Osteocyte (in vitro differentiated cells): ENCODE measurements around the gene TLX2. TPM values are rescaled to one million over a fixed set of nuclear protein-coding genes. Genes with fewer than 3 reads are reported as not detected.
A peak's percentile ranks its signal among the peaks of the same experiment; 100 is the strongest.

Source experiments
- DNase-seq: peaks from one replicate; pipeline ENCODE4 v3.0.0; 2021; ENCODE audit warnings: mixed read lengths; ENCODE audit not compliant: unreplicated experiment; ENCODE audit errors: extremely low spot score
- H3K27ac Mint-ChIP-seq: one replicate; pipeline ENCODE4 v1.8.0; 2021; ENCODE audit warnings: mild to moderate bottlenecking, mixed read lengths; ENCODE audit not compliant: unreplicated experiment
- H3K27me3 Mint-ChIP-seq: one replicate; pipeline ENCODE4 v1.8.0; 2021; ENCODE audit warnings: mixed read lengths; ENCODE audit not compliant: unreplicated experiment
- H3K36me3 Mint-ChIP-seq: one replicate; pipeline ENCODE4 v1.8.0; 2021; ENCODE audit warnings: mixed read lengths; ENCODE audit not compliant: unreplicated experiment
- H3K4me1 Mint-ChIP-seq: one replicate; pipeline ENCODE4 v1.8.0; 2021; ENCODE audit warnings: mixed read lengths; ENCODE audit not compliant: unreplicated experiment
- H3K4me3 Mint-ChIP-seq: one replicate; pipeline ENCODE4 v1.8.0; 2021; ENCODE audit warnings: mild to moderate bottlenecking, moderate library complexity, mixed read lengths; ENCODE audit not compliant: unreplicated experiment
- H3K9me3 Mint-ChIP-seq: one replicate; pipeline ENCODE4 v1.8.0; 2021; ENCODE audit warnings: mixed read lengths; ENCODE audit not compliant: unreplicated experiment
- total RNA-seq: library from RNA; stranded (reverse); gene quantifications from 2 replicates; pipeline ENCODE4 v1.2.1, GENCODE V29; 2021
- TF ChIP-seq, protein P1 (sequence below): fragments of 200-600 bp; sonication (generic); IDR thresholded peaks from 2 replicates; pipeline ENCODE4 v1.5.0; 2021; ENCODE audit warnings: antibody characterized with exemption, mild to moderate bottlenecking, moderate library complexity

Gene TLX2
- total RNA-seq, 1 donor from 2014 or later = not detected

DNA sequence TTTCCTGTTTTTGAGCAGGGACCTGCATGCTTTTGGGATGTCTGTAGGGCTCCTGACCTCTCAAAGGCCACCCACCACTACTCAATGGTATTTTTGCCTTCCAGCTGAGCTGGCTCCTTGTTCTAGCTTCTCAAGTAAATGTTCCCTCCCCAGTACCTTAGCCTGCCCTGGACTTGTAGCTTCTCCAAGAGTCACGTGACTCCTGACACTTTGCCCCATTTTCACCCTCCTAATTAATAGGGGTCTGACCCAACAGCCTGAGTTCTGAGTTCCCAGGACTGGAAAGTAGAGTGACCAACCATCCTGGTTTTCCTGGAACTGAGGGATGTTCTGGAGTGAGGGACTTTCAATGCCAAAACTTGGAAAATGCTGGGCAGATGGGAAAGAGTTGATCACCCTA lies 18.8 kb upstream of the TLX2 start:
- DNase-seq = no peak
- Mint-ChIP-seq H3K9me3 (no peaks in the 10 kb centered on the region), H3K4me1 (peaks cover 24% of the 10 kb centered on the region), H3K4me3 (no peak overlapping the region), H3K27me3 (peaks cover 29% of the 10 kb centered on the region), H3K36me3 (peaks cover 35% of the 10 kb centered on the region), H3K27ac (no peak overlapping the region)
- TF ChIP-seq, protein P1, sequence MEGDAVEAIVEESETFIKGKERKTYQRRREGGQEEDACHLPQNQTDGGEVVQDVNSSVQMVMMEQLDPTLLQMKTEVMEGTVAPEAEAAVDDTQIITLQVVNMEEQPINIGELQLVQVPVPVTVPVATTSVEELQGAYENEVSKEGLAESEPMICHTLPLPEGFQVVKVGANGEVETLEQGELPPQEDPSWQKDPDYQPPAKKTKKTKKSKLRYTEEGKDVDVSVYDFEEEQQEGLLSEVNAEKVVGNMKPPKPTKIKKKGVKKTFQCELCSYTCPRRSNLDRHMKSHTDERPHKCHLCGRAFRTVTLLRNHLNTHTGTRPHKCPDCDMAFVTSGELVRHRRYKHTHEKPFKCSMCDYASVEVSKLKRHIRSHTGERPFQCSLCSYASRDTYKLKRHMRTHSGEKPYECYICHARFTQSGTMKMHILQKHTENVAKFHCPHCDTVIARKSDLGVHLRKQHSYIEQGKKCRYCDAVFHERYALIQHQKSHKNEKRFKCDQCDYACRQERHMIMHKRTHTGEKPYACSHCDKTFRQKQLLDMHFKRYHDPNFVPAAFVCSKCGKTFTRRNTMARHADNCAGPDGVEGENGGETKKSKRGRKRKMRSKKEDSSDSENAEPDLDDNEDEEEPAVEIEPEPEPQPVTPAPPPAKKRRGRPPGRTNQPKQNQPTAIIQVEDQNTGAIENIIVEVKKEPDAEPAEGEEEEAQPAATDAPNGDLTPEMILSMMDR = no peak

DNA sequence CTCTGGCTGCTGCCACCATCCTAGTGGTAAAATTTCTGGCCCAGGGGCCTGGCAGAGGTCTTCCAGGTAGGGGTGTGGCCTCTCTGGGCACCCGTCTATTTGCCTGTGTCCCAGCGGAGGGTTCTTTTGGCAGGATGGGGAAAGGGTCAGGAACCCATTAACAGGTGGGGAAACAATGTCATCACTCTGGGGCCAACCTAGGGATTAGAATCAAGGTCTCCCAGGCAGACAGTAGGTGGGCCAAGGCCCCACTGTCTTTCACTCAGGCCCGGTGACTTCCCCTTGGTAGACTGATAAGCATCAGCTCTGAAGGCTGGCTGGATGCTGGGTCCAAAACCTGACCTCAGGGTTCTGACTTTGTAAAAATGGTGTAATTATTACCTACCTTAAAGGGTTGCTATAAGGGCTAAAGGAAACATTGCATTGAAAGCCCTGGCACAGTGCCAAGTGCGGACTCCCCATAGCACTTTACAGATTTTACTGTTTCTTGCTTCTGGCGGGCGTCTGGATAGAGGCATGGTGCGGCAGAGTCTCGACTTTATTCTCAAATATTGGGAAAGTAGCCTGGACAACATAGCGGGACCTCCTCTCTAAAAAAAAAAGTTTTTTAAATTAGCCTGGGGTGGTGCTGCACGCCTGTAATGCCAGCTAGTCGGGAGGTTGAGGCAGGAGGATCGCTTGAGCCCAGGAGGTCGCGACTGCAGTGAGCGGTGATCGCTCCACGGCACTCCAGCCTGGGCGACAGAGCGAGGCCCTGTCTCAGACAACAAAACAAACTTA lies 17.1 kb upstream of the TLX2 start:
- no peak for DNase-seq
- Mint-ChIP-seq H3K36me3 (peaks cover 23% of the 10 kb centered on the region), H3K27me3 (peaks cover 39% of the 10 kb centered on the region), H3K9me3 (no peaks in the 10 kb centered on the region), H3K27ac (no peak overlapping the region), H3K4me1 (peaks cover 30% of the 10 kb centered on the region), H3K4me3 (peak overlapping the region; percentile 76)
- TF ChIP-seq, protein P1 = no peak

DNA sequence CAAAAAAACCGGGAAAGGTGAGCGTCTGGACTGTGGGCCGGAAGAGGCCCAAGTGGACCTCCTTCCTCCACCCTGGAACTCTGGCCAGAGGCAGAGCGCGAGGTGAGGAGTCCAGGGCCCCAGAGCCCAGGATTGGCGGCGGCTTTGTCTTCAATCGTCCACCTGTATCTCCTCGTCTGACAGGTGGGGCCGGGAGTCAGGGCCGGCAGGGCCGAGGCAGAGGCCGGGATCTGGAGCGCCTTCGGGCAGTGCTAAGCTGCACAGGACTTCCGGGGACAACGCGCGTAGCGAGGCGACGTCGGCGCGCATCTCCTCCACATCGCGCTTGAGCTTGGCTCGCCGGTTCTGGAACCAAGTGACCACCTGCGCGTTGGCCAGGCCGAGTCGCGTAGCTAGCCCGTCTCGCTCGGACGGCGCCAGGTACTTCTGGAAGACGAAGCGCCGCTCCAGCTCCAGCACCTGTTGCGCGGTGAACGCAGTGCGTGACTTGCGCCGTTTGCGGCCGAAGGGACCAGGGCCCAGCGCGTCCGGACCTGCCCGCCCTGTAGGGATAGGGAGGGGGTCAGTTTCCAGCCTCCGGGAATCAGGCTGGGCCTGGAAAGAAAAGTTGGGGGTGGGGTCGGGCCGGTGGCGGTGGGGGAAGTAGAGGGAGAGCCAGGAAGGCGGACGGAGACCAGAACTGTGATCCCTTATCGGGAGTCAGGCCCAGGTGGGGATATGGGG lies 16.3 kb upstream of the TLX2 start:
- peak overlapping the region; percentile 76 for H3K4me3 Mint-ChIP-seq
- H3K9me3 Mint-ChIP-seq = no peaks in the 10 kb centered on the region
- H3K27me3 Mint-ChIP-seq = peaks cover 39% of the 10 kb centered on the region
- peaks cover 36% of the 10 kb centered on the region for H3K4me1 Mint-ChIP-seq
- no peak for DNase-seq
- TF ChIP-seq, protein P1 = no peak
- H3K27ac Mint-ChIP-seq = no peak overlapping the region
- H3K36me3 Mint-ChIP-seq = peaks cover 18% of the 10 kb centered on the region

DNA sequence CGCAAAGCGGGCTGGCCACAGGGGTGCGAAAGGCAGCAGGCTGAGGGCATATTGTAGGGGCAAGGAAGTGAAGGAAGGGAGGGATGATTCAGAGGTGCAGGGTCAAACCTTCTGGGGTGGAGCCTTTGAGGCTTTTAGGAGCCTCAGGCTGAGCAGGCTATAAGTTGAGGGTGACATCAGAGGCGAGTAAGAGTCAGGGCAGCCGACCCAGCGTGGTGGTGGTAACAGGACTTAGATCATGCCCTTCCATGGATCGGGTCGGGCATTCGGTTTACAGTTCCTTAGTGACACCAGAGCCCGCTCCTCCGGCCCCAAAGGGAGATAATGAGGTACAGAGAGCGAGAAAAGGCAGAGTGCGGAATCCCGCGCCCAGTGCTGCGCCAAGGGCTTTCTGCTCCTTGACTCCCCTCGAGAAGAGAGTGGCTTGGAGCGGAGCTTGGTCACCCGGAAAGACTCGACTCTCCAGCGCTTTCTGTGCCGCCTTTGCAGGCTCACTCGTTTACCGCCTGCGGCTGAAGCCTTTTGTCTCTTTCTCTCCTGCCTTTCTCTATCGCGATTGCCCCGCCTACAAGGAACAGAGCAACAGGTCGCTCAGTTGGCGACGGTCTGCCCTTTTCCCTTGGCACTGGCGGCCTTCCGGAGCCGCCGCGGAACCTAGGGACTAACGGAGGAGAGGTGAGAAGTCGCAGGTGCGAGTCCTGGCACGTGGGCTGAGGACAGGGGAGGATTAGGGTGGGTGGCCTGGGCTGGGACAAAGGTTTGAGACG lies 15.6 kb upstream of the TLX2 start:
- DNase-seq = no peak
- Mint-ChIP-seq H3K27ac (peak overlapping the region; percentile 40), H3K27me3 (peaks cover 39% of the 10 kb centered on the region), H3K4me1 (peaks cover 43% of the 10 kb centered on the region), H3K36me3 (peaks cover 12% of the 10 kb centered on the region), H3K4me3 (peak overlapping the region; percentile 76), H3K9me3 (no peaks in the 10 kb centered on the region)
- TF ChIP-seq, protein P1 = no peak
